Hypothalamus (tissue), 51 donors: ENCODE measurements around the gene MECP2.
A peak's percentile ranks its signal among the peaks of the same experiment; 100 is the strongest.

ENCODE experiments used
- DNase-seq, 51 donors: peaks; one replicate each; lab custom pipeline; 2025; lab: John Stamatoyannopoulos, UW

Gene MECP2

DNA sequence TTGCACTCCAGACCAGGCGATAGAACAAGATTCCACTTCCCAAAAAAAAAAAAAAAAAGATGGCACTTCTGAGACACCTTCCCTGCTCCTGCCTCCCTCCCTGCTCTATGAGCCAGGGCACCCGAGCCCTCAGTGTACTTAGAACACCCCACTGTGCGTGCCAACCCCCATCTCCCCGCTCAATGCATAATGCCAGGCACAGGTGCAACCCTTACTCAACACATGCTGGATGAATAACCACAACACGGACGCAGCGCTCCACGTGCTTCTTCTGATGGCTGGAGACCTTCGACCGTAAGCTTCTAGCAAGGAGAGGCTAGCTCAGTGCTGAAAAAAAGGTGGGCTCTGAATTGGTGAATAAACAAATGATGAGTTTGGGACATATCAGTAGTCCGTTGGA lies 57.9 kb downstream of the MECP2 start:
- DNase-seq: no peak

DNA sequence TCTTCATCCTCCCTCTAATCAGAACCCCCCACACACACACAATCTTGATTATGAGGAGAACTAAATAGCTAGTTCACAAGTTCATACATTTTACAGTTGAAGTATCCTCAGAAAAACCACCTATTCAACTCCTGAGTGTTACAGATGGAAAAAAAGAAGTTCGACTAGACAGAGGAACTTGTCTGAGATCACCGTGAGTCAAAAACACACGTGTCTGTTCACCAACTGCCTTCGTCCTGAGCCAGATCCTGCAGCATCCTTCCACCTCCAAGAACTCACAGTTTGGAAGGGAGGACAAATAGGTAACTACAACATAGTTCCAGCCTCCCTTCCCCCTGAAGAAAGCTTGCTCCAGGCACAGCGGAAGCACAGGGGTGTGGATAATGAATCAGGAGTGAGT lies 58.9 kb downstream of the MECP2 start:
- no peak for DNase-seq

DNA sequence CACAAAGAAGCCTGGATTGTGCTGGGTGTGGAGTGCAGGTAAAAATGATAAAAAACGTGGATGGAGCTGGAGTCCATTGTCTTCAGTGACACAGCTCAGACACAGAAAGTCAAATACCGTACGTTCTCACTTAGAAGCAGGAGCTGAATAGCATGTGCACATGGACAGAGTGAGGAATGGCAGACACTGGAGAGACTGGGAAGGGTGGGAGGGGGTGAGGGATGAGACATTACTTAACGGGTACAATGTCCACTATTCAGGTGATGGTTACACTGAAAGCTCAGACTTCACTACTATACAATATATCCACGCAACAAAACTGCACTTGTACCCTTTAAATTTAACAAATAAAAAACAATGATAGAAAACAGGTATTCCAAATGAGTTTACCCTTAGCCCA lies 59.8 kb downstream of the MECP2 start:
- DNase-seq: no peak

DNA sequence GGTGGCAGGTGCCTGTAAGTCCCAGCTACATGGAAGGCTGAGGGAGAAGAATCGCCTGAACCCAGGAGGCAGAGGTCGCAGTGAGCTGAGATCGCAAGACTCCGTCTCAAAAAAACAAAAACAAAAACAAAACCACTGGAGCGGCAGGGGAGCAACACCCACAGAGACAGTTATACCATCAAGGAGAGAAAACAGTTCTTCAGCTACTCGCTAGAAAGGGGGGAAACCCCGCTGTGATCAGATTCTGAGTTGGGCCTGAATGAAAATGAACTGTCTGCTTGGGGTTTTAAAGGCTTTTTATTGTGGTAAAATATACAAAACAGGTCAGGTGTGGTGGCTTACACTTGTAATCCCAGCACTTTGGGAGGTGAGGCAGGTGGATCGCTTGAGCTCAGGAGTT lies 61.0 kb downstream of the MECP2 start:
- no peak for DNase-seq

DNA sequence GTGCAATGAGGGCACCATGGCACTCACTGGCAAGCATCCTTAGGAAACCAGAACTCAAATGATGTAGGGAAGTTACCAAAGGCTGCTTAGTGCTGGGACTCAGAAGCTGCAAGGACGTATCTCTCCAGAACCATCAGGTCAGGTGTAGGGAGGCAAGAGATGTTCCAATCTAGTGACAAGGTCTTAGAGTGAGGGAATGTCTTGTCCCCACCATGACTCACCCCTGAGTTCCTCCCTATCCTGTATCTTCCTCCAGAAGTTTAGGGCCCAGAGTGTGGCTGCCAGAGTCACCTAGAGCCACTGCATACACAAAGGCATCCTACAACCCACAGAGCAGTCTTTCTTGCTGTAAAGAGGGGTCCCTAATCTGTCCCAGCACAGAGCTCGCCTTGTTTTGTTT lies 63.7 kb downstream of the MECP2 start:
- no peak for DNase-seq

DNA sequence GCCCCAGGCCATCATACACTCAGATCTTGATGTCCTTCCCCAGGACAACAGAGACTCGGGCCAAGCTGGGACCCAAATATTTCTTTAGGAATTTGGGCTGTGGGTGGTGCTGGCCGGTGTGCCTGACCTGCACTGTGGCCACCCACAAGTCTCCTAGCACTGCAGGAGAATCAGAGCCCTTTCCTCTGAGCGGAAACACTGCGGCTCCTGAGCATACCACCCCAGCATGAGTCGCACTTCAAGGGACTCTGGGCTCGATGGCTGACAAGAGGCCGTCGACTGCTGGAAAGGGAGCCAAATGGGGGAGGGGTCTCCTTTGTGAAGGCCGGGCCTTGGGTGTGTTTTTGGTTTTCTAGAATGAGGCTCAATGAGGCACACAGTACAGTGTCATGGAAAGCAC lies 64.9 kb downstream of the MECP2 start:
- no peak for DNase-seq

DNA sequence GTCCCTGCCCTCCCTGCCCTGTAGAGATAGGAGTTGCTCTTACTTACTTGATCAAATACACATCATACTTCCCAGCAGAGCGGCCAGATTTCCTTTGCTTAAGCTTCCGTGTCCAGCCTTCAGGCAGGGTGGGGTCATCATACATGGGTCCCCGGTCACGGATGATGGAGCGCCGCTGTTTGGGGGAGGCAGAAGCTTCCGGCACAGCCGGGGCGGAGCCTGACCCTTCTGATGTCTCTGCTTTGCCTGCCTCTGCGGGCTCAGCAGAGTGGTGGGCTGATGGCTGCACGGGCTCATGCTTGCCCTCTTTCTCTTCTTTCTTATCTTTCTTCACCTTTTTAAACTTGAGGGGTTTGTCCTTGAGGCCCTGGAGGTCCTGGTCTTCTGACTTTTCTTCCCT lies 65.4 kb downstream of the MECP2 start:
- no peak for DNase-seq

DNA sequence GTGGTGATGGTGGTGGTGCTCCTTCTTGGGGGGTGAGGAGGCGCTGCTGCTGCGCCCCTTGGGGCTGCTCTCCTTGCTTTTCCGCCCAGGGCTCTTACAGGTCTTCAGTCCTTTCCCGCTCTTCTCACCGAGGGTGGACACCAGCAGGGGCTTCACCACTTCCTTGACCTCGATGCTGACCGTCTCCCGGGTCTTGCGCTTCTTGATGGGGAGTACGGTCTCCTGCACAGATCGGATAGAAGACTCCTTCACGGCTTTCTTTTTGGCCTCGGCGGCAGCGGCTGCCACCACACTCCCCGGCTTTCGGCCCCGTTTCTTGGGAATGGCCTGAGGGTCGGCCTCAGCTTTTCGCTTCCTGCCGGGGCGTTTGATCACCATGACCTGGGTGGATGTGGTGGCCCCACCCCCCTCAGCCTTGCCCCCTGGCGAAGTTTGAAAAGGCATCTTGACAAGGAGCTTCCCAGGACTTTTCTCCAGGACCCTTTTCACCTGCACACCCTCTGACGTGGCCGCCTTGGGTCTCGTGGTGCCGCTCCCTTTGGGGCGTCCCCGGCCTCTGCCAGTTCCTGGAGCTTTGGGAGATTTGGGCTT lies 66.7 kb downstream of the MECP2 start:
- no peak for DNase-seq

DNA sequence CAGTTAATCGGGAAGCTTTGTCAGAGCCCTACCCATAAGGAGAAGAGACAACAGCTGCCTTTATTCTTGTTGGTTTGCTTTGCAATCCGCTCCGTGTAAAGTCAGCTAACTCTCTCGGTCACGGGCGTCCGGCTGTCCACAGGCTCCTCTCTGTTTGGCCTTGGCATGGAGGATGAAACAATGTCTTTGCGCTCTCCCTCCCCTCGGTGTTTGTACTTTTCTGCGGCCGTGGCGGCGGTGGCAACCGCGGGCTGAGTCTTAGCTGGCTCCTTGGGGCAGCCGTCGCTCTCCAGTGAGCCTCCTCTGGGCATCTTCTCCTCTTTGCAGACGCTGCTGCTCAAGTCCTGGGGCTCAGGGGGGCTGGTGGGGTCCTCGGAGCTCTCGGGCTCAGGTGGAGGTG lies 67.3 kb downstream of the MECP2 start:
- DNase-seq: peak in 9 of 51 donors; percentile 5 to 43 (median 13)

DNA sequence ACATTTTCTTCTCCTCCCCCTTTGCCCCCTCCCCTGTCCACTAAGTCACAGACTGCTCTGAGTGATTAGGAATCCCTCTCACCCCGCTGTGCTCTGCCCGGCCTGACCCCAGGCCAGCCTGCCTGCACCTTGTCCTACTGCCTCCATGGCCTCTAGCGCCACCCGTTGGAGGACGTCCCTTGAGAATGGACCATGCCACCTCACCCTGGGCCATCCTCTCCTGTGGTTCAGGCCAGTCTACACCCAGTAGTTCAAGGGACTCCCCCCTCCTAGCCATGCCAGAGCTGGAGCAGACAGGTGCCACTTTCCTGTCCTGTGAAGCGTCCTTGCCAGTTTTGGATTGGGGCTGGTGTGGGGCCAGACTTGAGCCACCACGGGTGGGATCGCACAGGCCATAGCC lies 68.1 kb downstream of the MECP2 start:
- DNase-seq: no peak

DNA sequence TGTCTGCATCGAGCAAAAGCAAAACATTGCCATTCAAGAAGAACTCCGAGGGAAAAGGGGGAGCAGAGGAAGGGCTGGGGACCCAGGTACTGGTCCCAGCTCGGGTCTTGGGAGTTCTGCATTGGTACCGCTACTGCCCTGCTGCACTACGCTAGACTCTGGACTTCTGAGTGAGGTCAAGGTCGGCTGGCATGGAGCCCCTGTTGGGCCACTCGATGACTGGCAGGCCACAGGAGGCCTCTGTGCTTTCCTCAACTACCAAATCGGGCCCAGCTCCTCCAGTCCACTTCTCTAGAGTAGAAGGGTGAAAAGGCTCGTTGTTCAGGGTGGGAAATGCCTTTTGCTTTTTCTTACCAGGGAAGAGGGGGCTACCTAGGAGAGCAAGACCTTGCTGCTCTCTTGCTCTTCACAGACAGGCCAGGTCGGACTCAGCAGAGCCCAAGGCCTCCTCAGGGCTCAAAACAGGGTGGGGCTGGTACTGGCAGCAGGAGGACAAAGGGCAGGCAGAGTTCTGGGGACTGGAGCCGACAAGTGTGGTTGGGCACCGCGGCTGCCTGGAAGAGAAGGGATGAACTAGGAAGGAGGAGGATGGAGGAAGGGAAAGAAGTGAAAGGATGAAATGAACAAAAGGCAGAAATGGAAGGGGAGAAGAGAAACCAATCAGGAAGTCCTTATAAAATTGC lies 68.9 kb downstream of the MECP2 start:
- DNase-seq: no peak

DNA sequence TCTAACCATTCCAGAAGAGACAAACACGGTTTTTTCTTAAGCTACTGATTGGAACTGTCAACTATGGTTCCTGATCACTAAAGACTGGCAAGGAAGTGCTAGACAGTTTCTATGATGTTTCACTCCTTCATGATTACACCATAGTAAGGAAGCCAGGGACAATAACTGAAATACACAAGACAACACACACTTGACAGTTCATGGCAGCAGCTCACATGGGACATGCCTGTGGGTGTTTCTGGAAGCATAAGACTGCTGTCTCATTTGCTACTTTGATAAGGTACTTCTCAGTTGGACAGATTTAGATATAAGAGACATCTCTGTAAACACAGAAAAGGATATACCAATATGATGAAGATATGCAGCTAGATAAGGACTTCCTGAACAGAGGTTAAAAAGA lies 69.5 kb downstream of the MECP2 start:
- DNase-seq: no peak

DNA sequence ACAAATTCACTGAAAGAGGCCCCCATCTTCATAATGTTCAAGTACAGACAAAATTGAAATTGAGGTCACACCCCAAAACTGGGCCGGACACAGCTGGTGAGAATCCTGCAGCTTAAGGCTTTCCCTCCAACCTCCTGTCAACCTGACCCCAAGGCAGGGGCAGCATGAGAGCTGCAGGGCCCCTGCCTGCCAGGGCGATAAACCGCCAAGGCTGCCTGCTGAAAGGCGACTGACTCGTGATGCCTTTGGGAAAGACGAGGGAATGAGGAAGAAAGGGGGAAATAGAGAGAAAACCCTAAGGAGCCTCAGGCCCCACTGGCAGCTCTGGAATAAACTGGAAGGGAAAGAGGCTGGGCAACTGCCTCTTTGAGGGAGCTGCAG lies 70.5 kb downstream of the MECP2 start:
- no peak for DNase-seq

DNA sequence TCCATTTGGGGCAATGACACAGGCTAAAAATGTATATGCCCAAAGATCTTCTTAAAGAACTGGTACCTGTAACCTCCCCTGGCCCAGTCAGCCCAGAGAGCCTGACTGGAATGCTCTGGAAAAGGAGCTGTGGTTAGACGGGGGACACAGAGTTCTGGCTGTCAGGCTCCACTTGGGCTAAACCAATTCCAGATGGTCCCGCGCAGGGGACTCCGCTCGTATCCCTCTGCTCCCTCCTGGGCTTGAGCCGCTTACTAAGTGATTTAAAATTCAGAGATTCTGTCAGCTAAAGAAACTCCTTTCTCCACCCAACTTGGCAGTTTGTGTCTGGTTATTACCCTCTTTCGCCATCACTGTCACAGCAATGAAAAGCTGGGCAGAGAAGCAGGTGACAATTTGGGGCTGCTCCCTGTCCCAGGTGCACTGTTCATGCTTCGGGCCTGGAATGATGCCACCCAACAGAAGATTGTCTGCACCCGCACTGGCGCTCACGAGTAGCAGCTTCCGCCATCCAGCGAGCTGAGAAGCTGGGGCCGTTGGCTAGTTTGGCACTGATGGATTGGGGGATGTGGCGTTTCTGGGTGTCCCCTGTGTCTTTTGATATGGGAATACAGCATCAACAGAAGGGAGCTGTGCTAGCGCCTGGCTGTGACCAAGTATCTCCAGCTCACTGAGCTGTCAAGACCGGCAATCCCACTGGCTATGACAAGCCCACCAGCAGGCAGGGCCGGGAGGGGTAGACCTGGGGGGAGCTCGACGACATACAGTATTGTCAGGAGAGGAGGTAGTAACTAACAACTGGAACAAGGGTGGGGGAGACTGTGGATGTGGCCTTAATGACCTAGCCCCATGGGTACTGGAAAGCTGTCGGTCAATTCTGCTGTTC lies 71.1 kb downstream of the MECP2 start:
- DNase-seq: no peak

DNA sequence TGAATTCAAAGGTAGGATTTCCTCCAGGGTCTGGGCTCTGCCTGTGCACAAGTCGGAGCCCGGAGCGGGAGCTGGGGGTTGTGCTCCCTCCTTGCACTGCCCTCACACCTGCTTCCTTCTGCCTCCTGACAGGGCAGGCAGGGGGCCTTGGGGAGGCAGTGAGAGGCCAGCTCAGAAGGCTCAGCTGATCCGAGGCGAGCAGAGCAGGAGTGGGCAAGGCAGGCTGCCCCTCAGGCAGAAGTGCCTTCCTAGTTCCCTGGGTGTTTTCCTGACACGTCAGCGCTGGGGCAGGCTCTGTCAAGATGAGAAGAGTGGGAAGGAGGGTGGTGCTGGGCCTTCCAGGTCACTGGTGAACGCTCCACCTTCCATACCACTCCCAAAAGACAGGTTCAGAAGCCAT lies 72.3 kb downstream of the MECP2 start:
- DNase-seq: no peak

DNA sequence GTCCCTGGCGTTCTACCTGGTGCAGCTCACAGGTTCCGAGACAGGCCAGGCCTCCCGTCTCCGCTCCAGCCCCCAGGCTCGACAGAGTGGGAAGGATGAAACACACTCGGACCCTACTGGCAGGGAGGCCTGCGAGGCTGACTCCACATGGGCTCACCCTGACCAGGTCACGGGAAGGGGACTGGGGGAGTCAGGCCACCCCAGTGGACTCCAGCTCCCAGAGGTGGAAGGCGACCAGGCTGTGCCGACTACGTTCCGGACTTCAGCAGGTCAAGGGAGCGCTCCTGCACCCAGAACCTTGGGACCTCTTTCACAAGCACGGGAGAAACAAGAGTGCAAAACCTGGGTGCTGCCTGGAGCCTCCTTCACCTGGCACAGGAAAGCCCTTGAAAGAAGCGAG lies 73.2 kb downstream of the MECP2 start:
- no peak for DNase-seq

DNA sequence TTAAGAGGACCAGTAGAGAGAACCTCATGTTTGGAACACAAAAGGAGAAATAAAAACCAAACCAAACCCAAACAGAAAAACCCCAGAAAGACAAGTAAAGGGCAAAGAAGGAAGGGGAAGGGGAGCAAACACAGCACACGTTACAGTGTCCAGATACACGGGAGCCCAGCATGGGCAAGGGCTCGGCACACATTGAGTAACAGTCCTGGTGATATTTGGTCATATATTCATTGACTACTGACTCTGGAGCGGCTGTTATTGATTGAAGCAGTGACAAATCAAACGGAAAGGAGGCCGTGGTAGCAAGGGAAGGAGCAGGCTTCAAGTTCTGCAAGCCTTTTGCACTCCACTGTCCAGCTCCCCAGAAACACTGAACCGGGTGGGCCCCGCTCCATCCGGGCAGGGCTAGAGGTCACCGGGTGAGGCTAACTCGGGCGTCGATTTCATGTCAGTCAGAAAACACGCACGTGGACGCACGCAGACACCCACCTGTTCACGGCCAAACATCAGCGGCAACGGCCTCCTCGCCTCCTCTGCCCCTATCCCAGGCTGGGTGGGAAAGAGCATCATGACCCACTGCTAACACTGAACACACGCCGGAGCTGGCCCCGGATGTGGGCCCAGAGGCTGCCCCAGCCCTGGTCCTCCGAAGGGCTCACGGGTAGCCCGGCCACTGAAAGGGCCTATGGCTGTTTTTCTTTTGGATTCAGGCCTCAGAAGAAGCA lies 74.1 kb downstream of the MECP2 start:
- no peak for DNase-seq

DNA sequence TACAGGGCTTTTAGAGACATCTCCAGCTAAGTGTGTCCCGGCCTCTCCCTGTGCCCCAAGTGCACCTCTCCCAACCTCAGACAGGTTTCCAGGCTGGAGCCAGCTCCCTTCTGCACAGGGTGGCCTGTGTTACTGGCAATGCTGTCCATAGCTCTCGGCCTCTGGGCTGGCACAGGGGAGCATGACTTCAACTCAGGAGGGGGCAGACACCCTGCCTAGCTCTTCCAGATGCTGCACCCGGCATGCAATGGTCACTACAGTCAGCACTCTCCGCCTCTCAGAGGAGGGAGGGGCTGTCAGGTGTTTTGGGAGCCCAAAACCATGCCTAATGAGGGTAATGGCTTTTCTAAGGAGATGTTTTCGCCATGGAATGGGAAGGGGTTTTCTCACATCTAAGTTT lies 75.4 kb downstream of the MECP2 start:
- no peak for DNase-seq

DNA sequence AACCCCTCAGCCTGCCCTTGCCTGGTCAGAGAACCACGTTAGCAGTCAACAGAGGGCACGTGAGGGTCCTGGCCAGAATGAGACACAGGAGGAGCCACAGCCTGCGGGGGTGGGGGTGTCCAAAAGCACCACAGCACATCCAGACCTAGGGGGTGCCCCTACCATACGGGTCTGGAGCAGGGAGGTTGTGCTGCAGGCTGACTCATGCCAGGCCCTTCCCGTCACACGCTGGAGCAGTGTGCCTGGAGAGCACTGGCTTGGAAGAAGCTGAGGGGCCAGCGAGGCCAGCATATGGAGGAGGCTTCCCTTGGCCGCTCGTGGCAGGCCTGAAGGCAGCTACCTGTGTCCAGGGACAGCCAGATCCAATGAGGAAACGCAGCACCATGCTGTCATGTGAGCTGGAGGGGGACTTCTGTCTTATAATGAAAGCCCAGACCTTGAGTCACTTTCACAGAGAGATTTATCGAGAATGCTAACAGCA lies 76.3 kb downstream of the MECP2 start:
- peak in 2 of 51 donors; percentile 8 to 21 for DNase-seq

DNA sequence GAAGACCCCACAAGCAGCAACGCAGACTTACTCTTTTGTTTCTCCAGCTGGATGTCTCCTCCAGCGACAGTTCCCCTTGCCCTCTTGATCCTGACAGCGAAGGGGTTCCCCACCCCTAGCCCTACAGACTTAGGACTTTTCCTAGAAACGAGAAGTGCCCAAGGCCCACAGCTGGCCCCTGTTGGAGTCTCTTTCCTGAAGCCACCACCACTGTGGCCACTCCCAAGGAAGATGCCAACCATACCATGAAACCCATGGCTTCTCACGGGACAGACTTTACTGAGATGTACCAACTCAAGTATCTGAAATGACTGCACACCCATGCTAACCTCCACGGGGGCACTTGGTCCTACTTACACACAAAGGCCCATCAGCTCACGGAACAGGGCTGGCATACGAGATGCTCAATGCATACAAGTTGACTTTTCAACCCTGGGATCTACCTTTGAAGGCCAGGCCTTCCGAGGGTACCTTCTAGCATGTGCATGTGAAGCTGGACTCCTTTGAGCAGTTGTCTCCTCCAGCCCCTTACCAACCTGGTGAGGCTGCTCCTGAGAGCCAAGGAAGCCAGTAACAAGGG lies 76.9 kb downstream of the MECP2 start:
- DNase-seq: no peak
